A673 (cell line): ENCODE results near the gene GPC6.

Source experiments
- CTCF ChIP-seq: fragments of 300-800, 200-600 bp; sonication (generic); conservative IDR thresholded peaks from 2 replicates; pipeline ENCODE4 v1.5.1; 2017; ENCODE audit warnings: low read depth, mild to moderate bottlenecking, antibody characterized with exemption, low read length, moderate library complexity, mixed read lengths
- EZH2 ChIP-seq: fragments of 200-600 bp; sonication (generic); IDR thresholded peaks from 2 replicates; pipeline ENCODE4 v1.6.1; 2017; ENCODE audit warnings: borderline replicate concordance, low read depth, mild to moderate bottlenecking, mixed read lengths, antibody characterized with exemption, low read length; ENCODE audit not compliant: poor library complexity, severe bottlenecking

- TF ChIP-seq CTCF (no peak), EZH2 (no peak)
Observed at GRCh38 chr13:94080527-94080926, 853.9 kb downstream of the GPC6 start.
